Activated naive CD4-positive, alpha-beta T cell treated with Interleukin-2 at 50 U/mL for 16 hours (primary cell): ENCODE results near the gene PPBP.

ENCODE experiments used
- DNase-seq: peaks from one replicate; pipeline ENCODE4 v3.0.0-alpha.2; 2020

The PPBP gene

DNA sequence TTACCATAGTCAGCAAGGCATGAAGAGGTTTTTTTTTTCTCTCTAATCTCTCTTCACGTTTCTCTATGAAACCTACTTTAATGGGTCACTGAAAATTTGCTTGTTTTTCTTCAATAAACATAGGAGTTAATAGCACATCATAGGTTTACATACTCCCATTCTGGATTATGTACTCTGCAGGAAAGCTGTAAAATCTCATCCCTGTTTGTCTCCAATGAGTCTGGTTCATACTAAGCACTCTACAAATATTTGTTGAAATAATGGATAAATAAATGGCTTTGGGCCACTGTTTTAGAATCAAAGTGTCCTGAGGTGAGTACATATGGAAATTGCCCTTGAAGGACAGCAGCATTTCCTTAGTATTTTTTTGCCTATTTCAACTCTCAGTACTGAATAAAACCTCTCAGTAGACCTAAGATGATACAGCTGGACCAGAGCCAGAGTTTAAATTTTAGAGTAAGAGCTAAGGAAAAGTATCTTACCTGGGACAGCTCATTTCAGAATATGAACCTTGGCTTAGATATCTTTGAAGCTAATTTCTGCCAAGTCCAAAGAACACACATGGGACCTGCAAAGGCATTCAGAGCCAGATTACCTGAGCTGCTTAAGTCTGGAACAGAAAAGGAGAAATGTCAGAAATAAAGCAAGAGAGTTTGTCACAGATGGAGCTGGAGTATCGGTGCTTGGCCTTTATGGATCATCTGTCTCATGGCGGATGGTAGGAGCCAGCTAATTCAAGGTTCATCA lies 40.6 kb downstream of the PPBP start:
- DNase-seq = no peak

DNA sequence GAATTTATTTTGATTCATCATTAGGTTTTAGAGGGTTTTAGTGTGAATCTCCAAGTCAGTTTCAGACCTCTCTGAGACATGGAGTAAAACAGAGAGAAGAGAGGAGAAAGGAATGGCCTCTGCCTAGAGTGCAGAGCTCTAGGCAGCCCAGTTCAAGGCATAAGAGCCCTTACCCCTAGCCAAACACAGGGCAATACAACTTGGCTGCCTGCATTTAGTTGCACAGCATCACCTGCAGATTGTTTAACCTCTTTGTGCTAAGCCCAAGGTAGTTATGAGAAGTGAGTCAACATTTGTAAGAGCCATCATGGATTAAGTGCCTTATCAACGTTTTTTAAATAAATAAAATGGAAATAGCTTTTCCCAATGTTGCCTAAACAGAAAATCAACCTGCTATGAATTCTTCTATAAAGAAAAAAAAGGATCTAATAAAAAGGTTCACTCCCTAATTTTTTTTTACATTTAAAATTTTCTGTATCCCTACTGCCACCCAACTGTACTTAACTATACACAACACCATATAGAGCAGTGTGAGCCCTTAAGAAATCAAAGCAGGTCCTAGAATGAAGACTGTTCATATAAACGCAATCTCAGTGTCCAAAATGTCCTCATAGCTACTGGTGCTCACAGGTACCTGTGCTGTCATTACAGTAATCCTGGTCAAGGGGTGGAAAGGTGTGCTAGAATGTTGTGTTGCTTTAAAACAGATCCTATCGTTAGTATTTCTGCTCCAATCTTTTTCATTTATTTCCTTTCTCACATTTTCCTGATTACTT lies 42.1 kb downstream of the PPBP start:
- no peak for DNase-seq

DNA sequence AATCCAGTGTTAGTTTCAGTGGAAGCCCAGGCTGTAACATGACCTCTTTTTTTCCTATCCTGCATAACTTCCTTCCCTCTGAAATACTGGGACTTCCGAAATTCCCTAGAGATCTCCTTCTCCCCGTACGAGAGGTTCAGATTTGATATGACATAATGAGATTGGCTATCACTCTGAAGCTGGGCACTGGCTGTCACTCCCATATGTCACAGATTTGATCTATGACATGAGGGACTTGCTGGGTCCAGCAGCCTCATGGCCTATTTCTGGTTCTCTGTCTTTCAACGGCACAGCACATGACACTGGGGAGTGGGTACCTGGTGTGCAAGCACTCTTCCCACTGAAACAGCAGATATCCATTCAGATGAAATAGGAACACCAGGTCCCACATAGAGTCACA lies 42.9 kb downstream of the PPBP start:
- DNase-seq = no peak

GRCh38 chr4:73944061-73944875 lies 43.7 kb downstream of the PPBP start:
- no peak for DNase-seq

DNA sequence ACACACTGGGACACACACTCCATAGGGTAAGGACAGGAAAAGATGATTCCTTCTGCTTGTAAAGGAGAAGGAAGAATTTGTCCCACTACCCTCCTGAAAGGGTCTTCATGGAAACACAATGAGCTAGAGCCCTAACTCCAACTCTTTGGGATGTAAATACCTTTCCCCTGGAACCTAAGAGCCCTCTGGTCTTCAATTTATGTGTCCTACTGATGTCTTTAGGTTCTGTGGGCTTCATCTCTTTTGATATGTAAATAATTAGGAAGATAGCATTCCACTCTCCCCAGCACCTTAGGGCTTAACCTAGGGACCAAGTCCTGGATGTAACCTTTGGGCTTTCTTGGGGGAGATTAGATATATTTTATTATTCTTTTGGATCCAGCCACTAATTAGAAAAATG lies 44.4 kb downstream of the PPBP start:
- no peak for DNase-seq

- no peak for DNase-seq
These were observed 51.0 kb downstream of the PPBP start for GRCh38 chr4:73936969-73937368.
